GM18858 (cell line): ENCODE data around the gene ZNF66.
"Not testable (repeated sequence)": the region's sequence is repeated elsewhere in the genome, so short reads cannot be mapped to it uniquely, and the experiment has no call there.

Source experiments
- ATAC-seq: cut with Tn5 transposase; IDR thresholded peaks from one replicate; pipeline ENCODE4 v1.9.1; 2021; ENCODE audit not compliant: unreplicated experiment

Gene ZNF66

DNA sequence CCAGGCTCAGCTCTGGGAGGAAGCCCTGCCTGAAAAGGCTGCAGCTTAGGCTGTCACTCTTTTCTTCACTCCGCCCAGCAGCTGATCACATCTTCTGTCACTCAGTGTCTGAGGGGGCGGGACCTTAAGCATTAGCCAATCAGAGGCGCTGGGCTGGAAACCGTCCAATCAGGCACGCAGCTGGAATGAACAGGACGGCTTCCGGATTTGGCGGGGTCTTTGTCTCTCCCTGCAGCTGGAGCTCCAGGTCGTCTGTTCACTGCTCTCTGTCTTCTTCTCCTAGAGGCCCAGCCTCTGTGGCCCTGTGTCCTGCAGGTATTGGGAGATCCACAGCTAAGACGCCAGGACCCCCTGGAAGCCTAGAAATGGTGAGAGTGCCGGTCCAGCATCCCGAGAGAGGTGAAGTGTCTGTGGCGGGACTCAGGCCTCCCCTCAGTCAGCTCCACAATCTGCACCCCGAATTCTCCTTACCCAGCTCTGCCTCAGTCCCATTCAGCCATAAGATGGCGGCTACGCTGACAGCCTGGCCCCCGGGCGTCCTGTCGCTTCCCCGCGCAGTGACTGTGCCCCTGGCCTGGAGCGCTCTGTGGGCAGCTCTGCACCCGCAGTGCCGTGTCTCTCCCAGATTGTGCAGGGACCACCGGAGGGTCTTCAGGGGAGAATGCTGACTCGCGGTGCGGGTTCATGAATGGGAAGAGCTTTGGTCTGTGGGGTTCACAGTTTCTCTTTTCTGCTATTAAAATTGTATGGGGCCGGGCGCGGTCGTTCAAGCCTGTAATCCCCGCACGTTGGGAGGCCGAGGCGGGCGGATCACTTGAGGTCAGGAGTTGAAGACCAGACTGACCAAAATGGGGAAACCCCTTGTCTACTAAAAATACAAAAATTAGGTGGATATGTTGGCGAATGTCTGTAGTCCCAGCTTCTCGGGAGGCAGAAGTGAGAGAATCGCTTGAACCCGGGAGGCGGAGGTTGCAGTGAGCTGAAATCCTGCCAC lies at the start of gene ZNF66:
Gene ZNF66 (plus strand): TSS at position 222 of the 994 bp plus-strand sequence. CDS start 144 bp downstream, at position 366.
- ATAC-seq, result peak; percentile 98

DNA sequence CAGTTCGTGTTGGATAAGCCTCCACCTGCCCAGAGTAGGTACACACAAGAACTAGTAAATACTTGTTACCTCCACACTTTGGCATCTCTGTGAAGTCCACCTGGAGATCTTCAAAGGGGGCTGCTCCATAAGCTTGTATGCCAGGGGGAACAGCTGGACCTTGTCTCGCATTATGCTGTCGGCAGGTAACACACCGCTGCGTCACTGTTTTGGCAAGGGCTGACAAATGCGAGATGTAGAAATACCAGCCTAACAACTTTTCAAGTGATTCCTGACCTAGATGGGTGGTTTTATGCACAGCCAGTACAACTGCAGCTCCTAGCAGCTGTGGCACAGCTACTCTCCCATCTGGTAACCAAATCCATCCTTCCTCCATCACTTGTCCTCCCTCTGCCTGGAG lies 25.9 kb upstream of the ZNF66 start:
- ATAC-seq, result not testable (repeated sequence)

DNA sequence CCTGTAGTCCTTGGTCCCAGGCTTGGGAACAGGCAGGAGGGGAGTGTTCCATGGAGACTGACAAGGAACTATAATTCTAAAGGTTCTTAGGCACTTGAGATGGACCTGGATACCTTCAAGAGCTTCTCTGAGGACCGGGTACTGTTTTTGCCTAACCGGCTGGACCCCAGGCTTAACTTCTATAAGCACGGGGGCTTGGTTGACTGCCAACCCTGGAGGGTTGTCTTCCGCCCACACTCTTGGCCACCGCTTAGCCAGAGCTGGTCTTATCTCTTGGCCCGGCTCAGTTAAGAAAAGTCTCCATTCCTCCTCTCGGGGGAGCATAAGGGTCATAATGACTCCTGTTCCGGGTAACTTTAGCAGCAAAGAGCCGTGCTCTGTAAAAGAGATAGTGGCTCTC lies 23.8 kb upstream of the ZNF66 start:
- ATAC-seq, result not testable (repeated sequence)

DNA sequence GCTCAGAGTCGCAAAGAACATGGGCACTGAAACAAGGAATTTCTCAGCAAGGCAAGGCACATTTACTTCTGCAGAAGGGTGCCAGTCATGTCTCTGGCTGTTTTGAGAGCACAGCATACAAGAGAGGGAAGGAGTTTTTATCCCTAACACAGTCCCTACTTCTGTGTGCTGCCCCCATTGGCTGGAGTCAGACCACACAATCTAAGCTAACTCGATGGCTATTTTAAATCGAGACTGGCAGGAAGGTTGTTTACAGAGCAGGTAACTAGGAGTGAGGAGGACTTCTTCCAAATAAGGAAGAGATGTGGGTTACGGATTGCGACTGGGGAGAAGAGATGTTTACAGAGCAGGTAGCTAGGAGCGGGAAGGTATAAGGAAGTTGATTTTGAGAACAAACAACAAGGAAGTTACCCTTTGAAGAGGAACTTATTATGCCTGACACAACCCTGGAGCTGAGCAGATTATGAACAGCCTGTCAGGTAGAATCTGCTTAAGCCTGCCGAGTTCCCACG lies 6.8 kb upstream of the ZNF66 start:
- not testable (repeated sequence) for ATAC-seq

DNA sequence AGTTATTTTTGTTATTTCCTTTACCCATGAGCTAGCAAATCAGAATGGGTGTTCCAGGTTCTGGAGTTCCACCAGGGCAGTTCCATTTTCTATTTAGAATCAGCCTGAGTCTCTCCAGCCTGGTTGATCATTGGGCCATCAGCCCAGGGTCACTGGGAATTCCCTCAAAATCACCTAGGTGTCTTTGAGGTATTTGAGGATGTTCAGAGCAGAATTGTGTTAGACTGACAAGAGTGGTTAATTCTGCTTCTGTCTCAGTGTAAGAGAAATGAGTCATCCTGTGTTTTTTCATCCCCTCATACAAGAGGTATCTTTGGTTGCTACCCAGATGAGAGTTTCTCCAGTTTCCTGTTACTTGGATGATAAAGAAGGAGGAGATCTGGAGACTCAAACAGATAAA lies 11.7 kb downstream of the ZNF66 start:
- no peak for ATAC-seq

DNA sequence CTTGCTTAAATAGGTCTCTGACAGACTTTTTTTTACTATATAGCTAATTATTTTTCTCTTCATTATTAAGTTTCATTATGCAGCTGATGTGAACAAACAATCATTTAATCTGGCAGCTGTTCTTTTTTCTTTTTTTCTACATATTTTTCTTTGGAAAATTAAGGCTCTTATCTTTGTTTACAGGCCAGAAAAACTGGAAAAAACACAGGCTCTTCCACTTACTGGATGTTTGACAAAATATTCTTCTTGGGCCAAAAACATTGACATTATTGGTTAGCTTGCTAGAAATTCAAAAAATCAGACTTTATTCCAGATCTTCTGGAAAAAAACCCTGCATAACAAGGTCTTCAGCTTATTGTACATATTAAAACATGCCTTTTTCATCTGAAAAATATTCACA lies 15.7 kb downstream of the ZNF66 start:
- ATAC-seq, result no peak

DNA sequence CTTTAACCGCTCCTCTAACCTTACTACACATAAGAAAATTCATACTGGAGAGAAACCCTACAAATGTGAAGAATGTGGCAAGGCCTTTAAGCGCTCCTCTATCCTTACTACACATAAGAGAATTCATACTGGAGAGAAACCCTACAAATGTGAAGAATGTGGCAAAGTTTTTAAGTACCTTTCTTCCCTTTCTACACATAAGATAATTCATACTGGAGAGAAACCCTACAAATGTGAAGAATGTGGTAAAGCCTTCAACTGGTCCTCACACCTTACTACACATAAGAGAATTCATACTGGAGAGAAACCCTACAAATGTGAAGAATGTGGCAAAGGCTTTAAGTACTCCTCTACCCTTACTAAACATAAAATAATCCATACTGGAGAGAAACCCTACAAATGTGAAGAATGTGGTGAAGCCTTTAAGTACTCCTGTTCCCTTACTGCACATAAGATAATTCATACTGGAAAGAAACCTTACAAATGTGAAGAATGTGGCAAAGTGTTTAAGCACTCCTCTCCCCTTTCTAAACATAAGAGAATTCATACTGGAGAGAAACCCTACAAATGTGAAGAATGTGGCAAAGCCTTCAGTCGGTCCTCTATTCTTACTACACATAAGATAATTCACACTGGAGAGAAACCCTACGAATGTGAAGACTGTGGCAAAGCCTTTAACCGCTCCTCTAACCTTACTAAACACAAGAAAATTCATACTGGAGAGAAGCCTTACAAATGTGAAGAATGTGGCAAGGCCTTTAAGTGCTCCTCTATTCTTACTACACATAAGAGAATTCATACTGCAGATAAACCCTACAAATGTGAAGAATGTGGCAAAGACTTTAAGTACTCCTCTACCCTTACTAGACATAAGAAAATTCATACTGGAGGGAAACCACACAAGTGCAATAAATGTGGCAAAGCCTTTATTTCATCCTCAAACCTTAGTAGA lies 30.5 kb downstream of the ZNF66 start:
- ATAC-seq, result not testable (repeated sequence)

DNA sequence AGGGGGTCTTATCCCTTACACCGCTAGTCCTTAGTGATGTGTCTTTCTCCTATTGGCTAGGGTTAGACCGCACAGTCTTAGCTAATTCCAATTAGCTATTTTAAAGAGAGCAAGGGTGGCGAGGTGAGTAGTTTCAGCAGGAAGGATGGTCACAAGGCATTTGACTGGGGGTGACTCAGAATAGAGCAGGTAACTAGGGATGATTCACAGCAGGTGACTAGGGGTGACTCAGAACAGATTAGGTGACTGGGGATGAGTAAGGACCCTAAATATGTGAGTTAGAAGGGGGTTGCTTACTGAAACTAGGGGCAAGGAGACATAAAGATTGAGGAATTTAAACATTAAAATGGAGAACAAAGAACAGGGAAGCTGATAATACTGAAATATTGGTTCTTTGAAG lies 64.3 kb downstream of the ZNF66 start:
- no peak for ATAC-seq
